CD4-positive, CD25-positive, alpha-beta regulatory T cell (primary cell): ENCODE measurements around the gene PLCB4. TPM values are rescaled to one million over a fixed set of nuclear protein-coding genes. Genes with fewer than 3 reads are reported as not detected.

ENCODE experiments used
- ATAC-seq, 2 donors: fragments of 150-1000 bp; cut with Tn5 transposase; one replicate each; pipeline ENCODE4 v1.10.0; 2021; ENCODE audit warnings: low read depth in 2 of 2, moderate number of reproducible peaks in 2 of 2, moderate library complexity in 1 of 2
- DNase-seq, 3 donors: peaks; one replicate each; pipeline versions ENCODE4 v3.0.0 to v3.0.0-alpha.2; 2012 to 2022; ENCODE audit warnings: mixed read lengths in 1 of 3
- H3K27ac ChIP-seq: one replicate; pipeline ENCODE4 v1.7.0; 2013; ENCODE audit warnings: mild to moderate bottlenecking, low read length; ENCODE audit not compliant: insufficient read depth, poor library complexity, severe bottlenecking
- H3K27me3 ChIP-seq: one replicate; pipeline ENCODE4 v1.7.0; 2013; ENCODE audit warnings: low read length; ENCODE audit not compliant: control insufficient read depth, insufficient read depth
- H3K36me3 ChIP-seq: one replicate; pipeline ENCODE4 v1.7.0; 2013; ENCODE audit warnings: mild to moderate bottlenecking, low read length, moderate library complexity; ENCODE audit not compliant: control insufficient read depth, insufficient read depth
- H3K4me1 ChIP-seq: 2 replicates; pipeline ENCODE4 v1.7.0; 2013; ENCODE audit warnings: mild to moderate bottlenecking, low read length; ENCODE audit not compliant: insufficient read depth, control insufficient read depth, poor library complexity, severe bottlenecking
- H3K4me3 ChIP-seq: one replicate; pipeline ENCODE4 v1.7.0; 2013; ENCODE audit warnings: low read depth, mild to moderate bottlenecking, low read length, moderate library complexity
- H3K9me3 ChIP-seq, 2 experiments: 1 replicate in 1 of 2; 2 replicates in 1 of 2; pipeline ENCODE4 v1.7.0; 2013; ENCODE audit warnings: low read length in 2 of 2, mild to moderate bottlenecking in 1 of 2, moderate library complexity in 1 of 2; ENCODE audit not compliant: control insufficient read depth in 2 of 2
- H3K27ac Mint-ChIP-seq, 3 donors: one replicate each; pipeline ENCODE4 v1.8.0; 2020 to 2022; ENCODE audit warnings: mild to moderate bottlenecking in 3 of 3, mixed read lengths in 3 of 3, moderate library complexity in 2 of 3
- H3K27me3 Mint-ChIP-seq: one replicate; pipeline ENCODE4 v1.8.0; 2022; ENCODE audit warnings: mild to moderate bottlenecking, mixed read lengths
- H3K36me3 Mint-ChIP-seq: one replicate; pipeline ENCODE4 v1.8.0; 2020; ENCODE audit warnings: mixed read lengths
- H3K4me1 Mint-ChIP-seq, 4 donors: one replicate each; pipeline ENCODE4 v1.8.0; 2020 to 2022; ENCODE audit warnings: mixed read lengths in 4 of 4, mild to moderate bottlenecking in 1 of 4
- H3K4me3 Mint-ChIP-seq, 4 donors: one replicate each; pipeline ENCODE4 v1.8.0; 2020 to 2022; ENCODE audit warnings: mild to moderate bottlenecking in 4 of 4, mixed read lengths in 4 of 4, moderate library complexity in 3 of 4
- H3K9me3 Mint-ChIP-seq, 7 donors: one replicate each; pipeline ENCODE4 v1.8.0; 2020 to 2022; ENCODE audit warnings: mixed read lengths in 7 of 7, mild to moderate bottlenecking in 3 of 7, moderate library complexity in 2 of 7
- polyA plus RNA-seq, 4 donors: library from polyadenylated mRNA; unstranded; fragments of 300-500 nt; fragmentation: Illumina TruSeq; gene quantifications; one replicate each; pipeline ENCODE4 v1.2.3, GENCODE V29; 2021
- total RNA-seq: library from RNA; stranded (reverse); gene quantifications from one replicate; pipeline ENCODE4 v1.2.3, GENCODE V29; 2022

Gene PLCB4
- total and polyA plus RNA-seq, 5 donors from 2014 or later = 0.94 TPM; not detected in 4

GRCh38 chr20:9121211-9121610 is 52.3 kb downstream of the PLCB4 start:
- no peak for DNase-seq
- Histone ChIP-seq H3K4me1 (no peaks in the 10 kb centered on the region), H3K27me3 (no peaks in the 10 kb centered on the region), H3K4me3 (no peak overlapping the region), H3K27ac (no peak overlapping the region), H3K36me3 (no peaks in the 10 kb centered on the region), H3K9me3 (no peaks in the 10 kb centered on the region)
- H3K27me3 Mint-ChIP-seq = no peaks in the 10 kb centered on the region
- H3K4me3 Mint-ChIP-seq = no peak overlapping the region
- H3K4me1 Mint-ChIP-seq = no peaks in the 10 kb centered on the region
- H3K36me3 Mint-ChIP-seq = no peaks in the 10 kb centered on the region
- H3K9me3 Mint-ChIP-seq = peaks cover 0 to 13% (median 2%) of the 10 kb centered on the region in 7 donors
- no peak for ATAC-seq
- H3K27ac Mint-ChIP-seq = no peak overlapping the region

DNA sequence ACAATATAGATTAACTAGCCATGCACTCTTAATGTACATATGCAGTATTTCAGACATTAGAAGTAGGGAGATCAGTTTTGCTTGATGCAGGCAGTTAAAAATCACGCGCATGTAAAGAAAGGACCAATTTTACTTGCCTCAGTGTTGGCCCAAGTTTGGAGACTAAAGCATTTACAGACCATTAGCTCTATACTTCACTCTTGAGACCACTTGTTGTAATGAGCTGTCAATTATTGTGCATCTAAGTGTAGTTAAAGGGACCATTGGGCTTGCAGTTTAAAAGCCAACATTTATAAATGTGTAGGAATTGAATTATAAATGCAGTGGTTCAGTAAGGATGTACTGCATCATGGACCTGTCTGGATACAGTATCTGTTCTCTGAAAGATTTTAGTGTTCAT is 53.7 kb downstream of the PLCB4 start:
- no peaks in the 10 kb centered on the region for H3K27me3 ChIP-seq
- no peak overlapping the region for H3K27ac ChIP-seq
- no peaks in the 10 kb centered on the region for H3K9me3 ChIP-seq
- Mint-ChIP-seq H3K9me3 (peaks cover 0 to 14% (median 4%) of the 10 kb centered on the region in 7 donors), H3K27me3 (no peaks in the 10 kb centered on the region), H3K4me3 (no peak overlapping the region), H3K36me3 (no peaks in the 10 kb centered on the region), H3K4me1 (no peaks in the 10 kb centered on the region), H3K27ac (no peak overlapping the region)
- H3K4me3 ChIP-seq = no peak overlapping the region
- no peak for DNase-seq
- no peaks in the 10 kb centered on the region for H3K36me3 ChIP-seq
- no peaks in the 10 kb centered on the region for H3K4me1 ChIP-seq
- ATAC-seq = no peak

DNA sequence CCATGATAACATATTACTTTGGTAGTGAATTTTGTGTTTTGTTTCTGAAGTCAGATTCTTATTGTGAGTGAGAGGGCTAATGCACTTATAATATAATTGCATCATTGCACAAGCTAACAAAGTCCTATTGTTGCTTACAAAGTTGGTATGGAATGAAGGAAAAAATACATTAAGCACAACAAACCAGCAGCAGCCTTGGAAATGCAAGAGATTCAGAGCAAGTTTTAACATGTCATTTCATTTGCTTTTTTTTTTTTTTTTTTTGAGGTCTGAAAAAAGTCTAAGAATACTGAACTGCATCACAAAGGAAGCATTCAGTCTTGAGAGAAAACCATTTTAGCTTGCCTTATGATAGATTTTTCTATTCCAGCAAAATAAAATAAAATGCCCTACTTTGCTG is 57.6 kb downstream of the PLCB4 start:
- Mint-ChIP-seq H3K27ac (no peak overlapping the region), H3K36me3 (no peaks in the 10 kb centered on the region), H3K4me3 (no peak overlapping the region), H3K27me3 (no peaks in the 10 kb centered on the region), H3K4me1 (no peaks in the 10 kb centered on the region), H3K9me3 (peaks cover 0 to 19% (median 3%) of the 10 kb centered on the region in 7 donors)
- DNase-seq = no peak
- H3K27me3 ChIP-seq = no peaks in the 10 kb centered on the region
- H3K4me1 ChIP-seq = no peaks in the 10 kb centered on the region
- H3K36me3 ChIP-seq = no peaks in the 10 kb centered on the region
- no peaks in the 10 kb centered on the region for H3K9me3 ChIP-seq
- no peak overlapping the region for H3K4me3 ChIP-seq
- ATAC-seq = no peak
- no peak overlapping the region for H3K27ac ChIP-seq

DNA sequence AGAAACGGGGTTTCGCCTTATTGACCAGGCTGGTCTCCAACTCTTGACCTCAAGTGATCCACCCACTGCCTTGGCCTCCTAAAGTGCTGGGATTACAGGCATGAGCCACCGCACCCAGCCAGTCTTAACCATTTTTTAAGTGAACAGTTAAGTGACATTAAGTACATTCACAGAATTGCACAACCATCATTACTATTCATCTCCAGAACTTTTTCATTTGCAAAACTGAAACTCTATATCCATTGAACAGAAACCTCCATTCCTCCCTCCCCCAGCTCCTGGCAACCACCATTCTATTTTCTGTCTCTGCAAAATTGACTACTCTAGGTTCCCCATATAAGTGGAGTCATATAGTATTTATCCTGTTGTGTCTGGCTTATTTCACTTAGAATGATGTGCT is 59.7 kb downstream of the PLCB4 start:
- Mint-ChIP-seq H3K9me3 (peaks cover 0 to 22% (median 3%) of the 10 kb centered on the region in 7 donors), H3K4me3 (no peak overlapping the region), H3K36me3 (no peaks in the 10 kb centered on the region), H3K27me3 (no peaks in the 10 kb centered on the region), H3K27ac (peak overlapping the region in 1 of 3 donors; percentile 74), H3K4me1 (no peaks in the 10 kb centered on the region)
- no peaks in the 10 kb centered on the region for H3K4me1 ChIP-seq
- ATAC-seq (no peak), DNase-seq (no peak)
- no peaks in the 10 kb centered on the region for H3K36me3 ChIP-seq
- no peak overlapping the region for H3K4me3 ChIP-seq
- H3K9me3 ChIP-seq = peaks cover 0 to 3% of the 10 kb centered on the region in 2 experiments
- no peak overlapping the region for H3K27ac ChIP-seq
- no peaks in the 10 kb centered on the region for H3K27me3 ChIP-seq

GRCh38 chr20:9129756-9130155 is 60.9 kb downstream of the PLCB4 start:
- H3K36me3 ChIP-seq = no peaks in the 10 kb centered on the region
- ATAC-seq = no peak
- no peaks in the 10 kb centered on the region for H3K4me1 Mint-ChIP-seq
- no peaks in the 10 kb centered on the region for H3K27me3 ChIP-seq
- H3K9me3 Mint-ChIP-seq = peaks cover 0 to 22% (median 5%) of the 10 kb centered on the region in 7 donors
- no peaks in the 10 kb centered on the region for H3K4me1 ChIP-seq
- no peak overlapping the region for H3K4me3 Mint-ChIP-seq
- peaks cover 0 to 3% of the 10 kb centered on the region in 2 experiments for H3K9me3 ChIP-seq
- DNase-seq = no peak
- no peak overlapping the region for H3K4me3 ChIP-seq
- no peak overlapping the region for H3K27ac ChIP-seq
- no peaks in the 10 kb centered on the region for H3K36me3 Mint-ChIP-seq
- no peaks in the 10 kb centered on the region for H3K27me3 Mint-ChIP-seq
- H3K27ac Mint-ChIP-seq = no peak overlapping the region

GRCh38 chr20:9130521-9130920 is 61.6 kb downstream of the PLCB4 start:
- Histone ChIP-seq H3K9me3 (peaks cover 0 to 3% of the 10 kb centered on the region in 2 experiments), H3K27me3 (no peaks in the 10 kb centered on the region), H3K4me3 (no peak overlapping the region), H3K27ac (no peak overlapping the region), H3K4me1 (no peaks in the 10 kb centered on the region), H3K36me3 (no peaks in the 10 kb centered on the region)
- no peak for DNase-seq
- H3K9me3 Mint-ChIP-seq = peaks cover 0 to 22% (median 5%) of the 10 kb centered on the region in 7 donors
- no peak overlapping the region for H3K27ac Mint-ChIP-seq
- H3K4me3 Mint-ChIP-seq = no peak overlapping the region
- no peaks in the 10 kb centered on the region for H3K27me3 Mint-ChIP-seq
- no peak for ATAC-seq
- no peaks in the 10 kb centered on the region for H3K4me1 Mint-ChIP-seq
- no peaks in the 10 kb centered on the region for H3K36me3 Mint-ChIP-seq

DNA sequence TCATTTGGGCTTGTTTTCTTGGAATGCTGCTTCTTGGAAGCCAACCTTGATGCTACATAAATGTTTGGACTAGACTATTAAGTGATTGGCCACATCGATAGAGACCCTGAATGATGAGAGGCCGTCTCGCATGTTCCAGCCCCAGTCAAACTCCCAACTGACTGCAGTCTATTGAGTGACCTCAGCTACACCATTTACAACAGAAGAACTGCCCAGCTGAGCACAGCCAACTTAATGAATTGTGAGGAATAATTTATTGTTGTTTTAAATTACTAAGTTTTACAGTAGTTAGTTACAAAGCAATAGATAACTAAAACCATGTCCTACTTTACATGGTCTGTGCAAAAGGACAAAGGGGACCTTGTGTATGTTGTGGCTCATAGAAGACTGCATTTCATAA is 63.0 kb downstream of the PLCB4 start:
- H3K4me1 ChIP-seq = no peaks in the 10 kb centered on the region
- Mint-ChIP-seq H3K27me3 (no peaks in the 10 kb centered on the region), H3K36me3 (no peaks in the 10 kb centered on the region), H3K27ac (no peak overlapping the region), H3K4me3 (no peak overlapping the region), H3K4me1 (no peaks in the 10 kb centered on the region), H3K9me3 (peaks cover 0 to 20% (median 5%) of the 10 kb centered on the region in 7 donors)
- peaks cover 0 to 3% of the 10 kb centered on the region in 2 experiments for H3K9me3 ChIP-seq
- H3K27me3 ChIP-seq = no peaks in the 10 kb centered on the region
- ATAC-seq (no peak), DNase-seq (no peak)
- no peaks in the 10 kb centered on the region for H3K36me3 ChIP-seq
- H3K27ac ChIP-seq = no peak overlapping the region
- H3K4me3 ChIP-seq = no peak overlapping the region

DNA sequence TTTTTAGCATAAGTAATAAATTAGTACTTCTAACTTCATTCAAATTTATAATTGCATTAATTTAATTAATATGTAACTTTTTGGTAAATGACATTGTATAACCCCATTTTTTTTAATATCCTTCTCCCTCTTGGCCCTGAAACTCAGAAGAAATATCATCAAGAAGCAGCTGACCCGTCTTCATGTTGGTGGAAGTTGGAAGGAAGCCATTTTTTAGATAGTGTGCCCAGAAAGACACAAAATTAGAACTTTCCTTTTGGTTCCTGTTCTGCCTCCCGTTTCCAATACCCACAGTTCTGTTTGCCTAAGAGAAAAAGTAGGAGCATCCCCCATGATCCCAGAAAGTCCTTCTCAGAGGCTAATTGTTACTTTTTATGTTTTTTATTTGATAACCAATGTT is 65.5 kb downstream of the PLCB4 start:
- DNase-seq = no peak
- Histone ChIP-seq H3K4me3 (no peak overlapping the region), H3K27ac (no peak overlapping the region), H3K27me3 (no peaks in the 10 kb centered on the region), H3K9me3 (peaks cover 0 to 3% of the 10 kb centered on the region in 2 experiments), H3K36me3 (no peaks in the 10 kb centered on the region), H3K4me1 (no peaks in the 10 kb centered on the region)
- Mint-ChIP-seq H3K27ac (no peak overlapping the region), H3K36me3 (no peaks in the 10 kb centered on the region), H3K27me3 (no peaks in the 10 kb centered on the region), H3K4me1 (peaks cover 0 to 4% (median 0%) of the 10 kb centered on the region in 4 donors), H3K4me3 (no peak overlapping the region), H3K9me3 (peaks cover 1 to 21% (median 7%) of the 10 kb centered on the region in 7 donors)
- no peak for ATAC-seq
